Calu3 (cell line): ENCODE data around the gene MUCL3. TPM values are rescaled to one million over a fixed set of nuclear protein-coding genes. Genes with fewer than 3 reads are reported as not detected.

Source experiments
- BruUV-seq: library from RNA; stranded (reverse); fragments of 400-500 nt; replicated peaks from 2 replicates; lab custom pipeline; 2021; lab: Mats Ljungman, UMichigan
- CTCF ChIA-PET: fragments of 300-600 bp; sonication (Branson Sonifier 250); formaldehyde crosslinking; loops from one replicate; lab custom pipeline; 2022; ENCODE audit warnings: antibody characterized with exemption; lab: Charles Lee
- DNase-seq: peaks from one replicate; pipeline ENCODE4 v3.0.0; 2022
- H3K27ac Mint-ChIP-seq: one replicate; pipeline ENCODE4 v1.8.0; 2022; ENCODE audit warnings: mixed read lengths; ENCODE audit not compliant: unreplicated experiment
- H3K27me3 Mint-ChIP-seq: one replicate; pipeline ENCODE4 v1.8.0; 2022; ENCODE audit warnings: mixed read lengths; ENCODE audit not compliant: unreplicated experiment
- H3K36me3 Mint-ChIP-seq: one replicate; pipeline ENCODE4 v1.8.0; 2022; ENCODE audit warnings: mild to moderate bottlenecking, moderate library complexity, mixed read lengths; ENCODE audit not compliant: insufficient read depth, unreplicated experiment
- H3K4me1 Mint-ChIP-seq: one replicate; pipeline ENCODE4 v1.8.0; 2022; ENCODE audit warnings: mild to moderate bottlenecking, low read depth, mixed read lengths; ENCODE audit not compliant: unreplicated experiment
- H3K4me3 Mint-ChIP-seq: one replicate; pipeline ENCODE4 v1.8.0; 2022; ENCODE audit warnings: mild to moderate bottlenecking, low read depth, moderate library complexity, mixed read lengths; ENCODE audit not compliant: unreplicated experiment
- H3K9me3 Mint-ChIP-seq: one replicate; pipeline ENCODE4 v1.8.0; 2022; ENCODE audit warnings: low read depth, mixed read lengths; ENCODE audit not compliant: unreplicated experiment
- CTCF ChIP-seq: fragments of 200-600 bp; IDR thresholded peaks from one replicate; pipeline ENCODE4 v1.8.0; 2022; ENCODE audit warnings: antibody characterized with exemption; ENCODE audit not compliant: unreplicated experiment
- intact Hi-C: fragments of 100-400 bp; cut with micrococcal nuclease; formaldehyde crosslinking; loops from one replicate; pipeline ENCODE4 v1.10.0; 2022; ENCODE audit not compliant: unreplicated experiment
- total RNA-seq: library from RNA; stranded (reverse); gene quantifications from 2 replicates; pipeline ENCODE4 v1.2.3, GENCODE V29; 2022

The MUCL3 gene
- total RNA-seq, 1 experiment from 2014 or later: 0.07 TPM

- H3K36me3 Mint-ChIP-seq: no peaks in the 10 kb centered on the region
- no TSS peak for BruUV-seq
- intact Hi-C loops: no loop called here
- no peaks in the 10 kb centered on the region for H3K4me1 Mint-ChIP-seq
- CTCF ChIA-PET: interaction anchor here (1.3 to 1.6 kb wide), 3 partner anchors 12 to 116 kb away, joined by 3 to 7 read pairs (median 4); no protein-coding TSS in a partner anchor
- peaks cover 12% of the 10 kb centered on the region for H3K9me3 Mint-ChIP-seq
- no peak overlapping the region for H3K27ac Mint-ChIP-seq
- no peak for TF ChIP-seq CTCF
- peaks cover 89% of the 10 kb centered on the region for H3K27me3 Mint-ChIP-seq
- no peak for DNase-seq
- H3K4me3 Mint-ChIP-seq: peak overlapping the region; percentile 46
Observed at GRCh38 chr6:30954631-30955366, 14.0 kb downstream of the MUCL3 start.

GRCh38 chr6:30955367-30956042 lies 14.7 kb downstream of the MUCL3 start:
- BruUV-seq: no TSS peak
- TF ChIP-seq CTCF: no peak
- Mint-ChIP-seq H3K9me3 (peaks cover 7% of the 10 kb centered on the region), H3K27ac (no peak overlapping the region), H3K4me1 (no peaks in the 10 kb centered on the region), H3K27me3 (peaks cover 82% of the 10 kb centered on the region), H3K4me3 (peak overlapping the region; percentile 46), H3K36me3 (no peaks in the 10 kb centered on the region)
- CTCF ChIA-PET: interaction anchor here (0.6 to 1.6 kb wide), 7 partner anchors 13 to 1173 kb away, joined by 3 to 7 read pairs (median 4); partner anchors contain the start of genes ATF6B and SFTA2
- intact Hi-C loops: no loop called here
- DNase-seq: peak; percentile 72

GRCh38 chr6:30957716-30958115 lies 16.9 kb downstream of the MUCL3 start:
- BruUV-seq: no TSS peak
- CTCF ChIA-PET: interaction anchor here (0.7 kb wide), 1 partner anchor 10 kb away, joined by 5 read pairs; no protein-coding TSS in a partner anchor
- H3K36me3 Mint-ChIP-seq: no peaks in the 10 kb centered on the region
- no peak for TF ChIP-seq CTCF
- intact Hi-C loops: no loop called here
- H3K4me3 Mint-ChIP-seq: no peak overlapping the region
- H3K27me3 Mint-ChIP-seq: peaks cover 60% of the 10 kb centered on the region
- no peaks in the 10 kb centered on the region for H3K9me3 Mint-ChIP-seq
- peaks cover 8% of the 10 kb centered on the region for H3K4me1 Mint-ChIP-seq
- H3K27ac Mint-ChIP-seq: no peak overlapping the region
- DNase-seq: no peak

GRCh38 chr6:30960907-30961673 lies 20.3 kb downstream of the MUCL3 start:
- Mint-ChIP-seq H3K36me3 (no peaks in the 10 kb centered on the region), H3K9me3 (peaks cover 2% of the 10 kb centered on the region), H3K4me3 (no peak overlapping the region), H3K27ac (no peak overlapping the region), H3K4me1 (peaks cover 28% of the 10 kb centered on the region), H3K27me3 (peaks cover 46% of the 10 kb centered on the region)
- TF ChIP-seq CTCF: no peak
- no TSS peak for BruUV-seq
- DNase-seq: no peak
- intact Hi-C loops: loop anchor here (5.0 kb wide), 1 partner anchor 44 kb away; no protein-coding TSS in a partner anchor
- CTCF ChIA-PET: interaction anchor here (0.7 to 1.5 kb wide), 5 partner anchors 13 to 110 kb away, joined by 3 to 6 read pairs (median 4); no protein-coding TSS in a partner anchor
